Measurements from ENCODE around the gene PRPF6. TPM values are rescaled to one million over a fixed set of nuclear protein-coding genes. Genes with fewer than 3 reads are reported as not detected.

Gene PRPF6
- total and polyA plus RNA-seq, 2 of the 13 experiments (the other 11 are each of a cell fraction or from before 2014, with no cell fraction given), result 63.7 to 101 TPM

- TF ChIP-seq NONO (IDR thresholded peaks at IDR 0.05) (no peak), NONO (CRISPR knock-in tag; conservative IDR thresholded peaks at IDR 0.05) (peak; percentile 70; the same call in 1 of the 2 replicates), U2AF1 (optimal IDR thresholded peaks at IDR 0.05; ENCODE audit: low read depth, low read length) (no peak), FLYWCH1 (CRISPR knock-in tag; IDR thresholded peaks at IDR 0.05) (no peak; the same call in 1 of the 2 replicates), FOXA3 (CRISPR knock-in tag; IDR thresholded peaks at IDR 0.05) (peak; percentile 54), HMG20A (CRISPR knock-in tag; IDR thresholded peaks at IDR 0.05; ENCODE audit: borderline replicate concordance) (no peak), ZNF253 (CRISPR knock-in tag; IDR thresholded peaks at IDR 0.05; ENCODE audit: borderline replicate concordance) (no peak), ZNF383 (CRISPR knock-in tag; IDR thresholded peaks at IDR 0.05; ENCODE audit: borderline replicate concordance) (0 out of 2 replicates have a peak, but pooled peaks have one; percentile 24), ZNF260 (CRISPR knock-in tag; IDR thresholded peaks at IDR 0.05; ENCODE audit: borderline replicate concordance, low read depth) (no peak), TFDP2 (CRISPR knock-in tag; IDR thresholded peaks at IDR 0.05) (no peak; the same call in 1 of the 2 replicates), HIC2 (CRISPR knock-in tag; IDR thresholded peaks at IDR 0.05; ENCODE audit: low read depth) (peak; percentile 42; the same call in 1 of the 2 replicates), ZNF770 (CRISPR knock-in tag; IDR thresholded peaks at IDR 0.05) (no peak; the same call in 1 of the 2 replicates), NCOA1 (CRISPR knock-in tag; IDR thresholded peaks at IDR 0.05) (no peak), ATF4 (CRISPR knock-in tag; IDR thresholded peaks at IDR 0.05) (no peak)
- TF ChIP-seq, protein P1, sequence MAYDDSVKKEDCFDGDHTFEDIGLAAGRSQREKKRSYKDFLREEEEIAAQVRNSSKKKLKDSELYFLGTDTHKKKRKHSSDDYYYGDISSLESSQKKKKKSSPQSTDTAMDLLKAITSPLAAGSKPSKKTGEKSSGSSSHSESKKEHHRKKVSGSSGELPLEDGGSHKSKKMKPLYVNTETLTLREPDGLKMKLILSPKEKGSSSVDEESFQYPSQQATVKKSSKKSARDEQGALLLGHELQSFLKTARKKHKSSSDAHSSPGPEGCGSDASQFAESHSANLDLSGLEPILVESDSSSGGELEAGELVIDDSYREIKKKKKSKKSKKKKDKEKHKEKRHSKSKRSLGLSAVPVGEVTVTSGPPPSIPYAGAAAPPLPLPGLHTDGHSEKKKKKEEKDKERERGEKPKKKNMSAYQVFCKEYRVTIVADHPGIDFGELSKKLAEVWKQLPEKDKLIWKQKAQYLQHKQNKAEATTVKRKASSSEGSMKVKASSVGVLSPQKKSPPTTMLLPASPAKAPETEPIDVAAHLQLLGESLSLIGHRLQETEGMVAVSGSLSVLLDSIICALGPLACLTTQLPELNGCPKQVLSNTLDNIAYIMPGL (CRISPR knock-in tag; IDR thresholded peaks at IDR 0.05; ENCODE audit: borderline replicate concordance in 1 of 2, low read depth in 1 of 2), result peak; percentile 93 to 94
- TF ChIP-seq, protein P2, sequence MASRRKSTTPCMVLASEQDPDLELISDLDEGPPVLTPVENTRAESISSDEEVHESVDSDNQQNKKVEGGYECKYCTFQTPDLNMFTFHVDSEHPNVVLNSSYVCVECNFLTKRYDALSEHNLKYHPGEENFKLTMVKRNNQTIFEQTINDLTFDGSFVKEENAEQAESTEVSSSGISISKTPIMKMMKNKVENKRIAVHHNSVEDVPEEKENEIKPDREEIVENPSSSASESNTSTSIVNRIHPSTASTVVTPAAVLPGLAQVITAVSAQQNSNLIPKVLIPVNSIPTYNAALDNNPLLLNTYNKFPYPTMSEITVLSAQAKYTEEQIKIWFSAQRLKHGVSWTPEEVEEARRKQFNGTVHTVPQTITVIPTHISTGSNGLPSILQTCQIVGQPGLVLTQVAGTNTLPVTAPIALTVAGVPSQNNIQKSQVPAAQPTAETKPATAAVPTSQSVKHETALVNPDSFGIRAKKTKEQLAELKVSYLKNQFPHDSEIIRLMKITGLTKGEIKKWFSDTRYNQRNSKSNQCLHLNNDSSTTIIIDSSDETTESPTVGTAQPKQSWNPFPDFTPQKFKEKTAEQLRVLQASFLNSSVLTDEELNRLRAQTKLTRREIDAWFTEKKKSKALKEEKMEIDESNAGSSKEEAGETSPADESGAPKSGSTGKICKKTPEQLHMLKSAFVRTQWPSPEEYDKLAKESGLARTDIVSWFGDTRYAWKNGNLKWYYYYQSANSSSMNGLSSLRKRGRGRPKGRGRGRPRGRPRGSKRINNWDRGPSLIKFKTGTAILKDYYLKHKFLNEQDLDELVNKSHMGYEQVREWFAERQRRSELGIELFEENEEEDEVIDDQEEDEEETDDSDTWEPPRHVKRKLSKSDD (CRISPR knock-in tag; IDR thresholded peaks at IDR 0.05; ENCODE audit: low read depth), result no peak; the same call in 1 of the 2 replicates
These were observed 76.9 kb downstream of the PRPF6 start (continued) for GRCh38 chr20:64057628-64058498.

All from HepG2 (cell line).